GM12892 (cell line): ENCODE results near the gene DEFB126. TPM values are rescaled to one million over a fixed set of nuclear protein-coding genes. Genes with fewer than 3 reads are reported as not detected.
"Not testable (repeated sequence)": the region's sequence is repeated elsewhere in the genome, so short reads cannot be mapped to it uniquely, and the experiment has no call there.

Experiments used
- DNase-seq: peaks from one replicate; pipeline ENCODE4 v3.0.0; 2011; ENCODE audit not compliant: insufficient read length
- FAIRE-seq: peaks from 2 replicates; lab custom pipeline; 2011; peaks lifted over from hg19 to GRCh38; lab: Jason Lieb, UNC
- POLR2A ChIP-seq: IDR thresholded peaks from 2 replicates; pipeline ENCODE4 v1.6.1; 2011; ENCODE audit warnings: low read depth, low read length, control low read depth
- POLR2AphosphoS5 ChIP-seq: IDR thresholded peaks from 2 replicates; pipeline ENCODE4 v1.6.1; 2011; ENCODE audit warnings: low read depth, low read length, control low read depth
- TAF1 ChIP-seq: IDR thresholded peaks from 2 replicates; pipeline ENCODE4 v1.6.1; 2011; ENCODE audit warnings: low read depth, mild to moderate bottlenecking, control low read depth, low read length, borderline replicate concordance
- polyA plus RNA-seq: library from polyadenylated mRNA; unstranded; fragments of >200 nt; gene quantifications from one replicate; pipeline ENCODE4 v1.2.1, GENCODE V29; 2012; ENCODE audit warnings: missing spikeins, inconsistent platforms; ENCODE audit not compliant: missing spikeins

DEFB126 gene, protein sequence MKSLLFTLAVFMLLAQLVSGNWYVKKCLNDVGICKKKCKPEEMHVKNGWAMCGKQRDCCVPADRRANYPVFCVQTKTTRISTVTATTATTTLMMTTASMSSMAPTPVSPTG
- not detected for polyA plus RNA-seq

DNA sequence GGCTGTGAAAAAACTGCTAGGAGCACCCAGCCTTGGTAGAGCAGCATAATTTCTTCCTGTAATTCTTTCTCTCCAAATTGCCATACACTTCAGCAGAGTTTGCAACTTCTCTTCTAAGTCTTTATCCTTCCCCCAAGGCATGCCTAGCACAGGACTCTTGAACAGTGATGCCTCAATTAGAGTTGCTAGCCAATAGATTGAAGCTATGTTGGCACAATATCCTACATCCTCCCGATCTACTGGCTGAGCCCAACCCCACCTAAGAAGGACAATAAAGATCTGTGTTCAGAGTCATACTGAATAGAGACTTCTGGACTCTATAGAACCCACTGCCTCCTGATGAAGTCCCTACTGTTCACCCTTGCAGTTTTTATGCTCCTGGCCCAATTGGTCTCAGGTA is at the start of gene DEFB126:
TSS of gene DEFB126 (plus strand) at position 301 of the 400 bp plus-strand sequence. CDS start at position 340, 39 bp downstream.
- FAIRE-seq = no peak
- DNase-seq = no peak
- no peak for TF ChIP-seq POLR2A
- no peak for TF ChIP-seq POLR2AphosphoS5
- no peak for TF ChIP-seq TAF1

GRCh38 chr20:93641-94040 is 48.7 kb upstream of the DEFB126 start:
- no peak for TF ChIP-seq TAF1
- TF ChIP-seq POLR2AphosphoS5 = no peak
- TF ChIP-seq POLR2A = no peak
- no peak for DNase-seq
- no peak for FAIRE-seq

GRCh38 chr20:95215-95614 is 47.2 kb upstream of the DEFB126 start:
- no peak for TF ChIP-seq TAF1
- no peak for TF ChIP-seq POLR2A
- TF ChIP-seq POLR2AphosphoS5 = no peak
- DNase-seq (no peak), FAIRE-seq (no peak)

GRCh38 chr20:97691-98090 is 44.7 kb upstream of the DEFB126 start:
- not testable (repeated sequence) for DNase-seq, FAIRE-seq

- DNase-seq (no peak), FAIRE-seq (no peak)
- TF ChIP-seq TAF1 (no peak), POLR2AphosphoS5 (no peak)
Measured at GRCh38 chr20:101975-102374, 40.4 kb upstream of the DEFB126 start.

GRCh38 chr20:103456-103855 is 38.9 kb upstream of the DEFB126 start:
- TF ChIP-seq POLR2A (no peak), POLR2AphosphoS5 (no peak), TAF1 (no peak)
- DNase-seq (no peak), FAIRE-seq (no peak)

GRCh38 chr20:112396-112795 is 30.0 kb upstream of the DEFB126 start:
- no peak for TF ChIP-seq TAF1
- no peak for TF ChIP-seq POLR2AphosphoS5
- no peak for TF ChIP-seq POLR2A
- FAIRE-seq = no peak
- no peak for DNase-seq

DNA sequence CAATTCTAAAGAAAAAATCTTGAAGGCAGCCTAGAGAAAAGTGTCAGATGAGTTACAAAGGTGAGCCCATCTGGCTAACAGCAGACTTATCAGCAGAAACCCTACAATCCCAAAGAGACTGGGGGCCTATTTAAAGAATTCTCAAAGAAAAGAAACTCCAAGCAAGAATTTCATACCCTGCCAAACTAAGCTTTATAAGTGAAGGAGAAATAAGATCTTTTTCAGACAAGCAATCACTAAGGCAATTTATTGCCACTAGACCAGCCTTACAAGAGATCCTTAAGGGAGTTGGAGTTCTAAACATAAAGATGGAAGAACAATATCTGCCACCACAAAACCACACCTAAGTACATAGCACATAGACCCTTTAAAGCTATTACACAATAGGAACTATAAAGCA is 24.9 kb upstream of the DEFB126 start:
- no peak for TF ChIP-seq TAF1
- TF ChIP-seq POLR2A = no peak
- TF ChIP-seq POLR2AphosphoS5 = no peak
- no peak for DNase-seq
- FAIRE-seq = no peak

DNA sequence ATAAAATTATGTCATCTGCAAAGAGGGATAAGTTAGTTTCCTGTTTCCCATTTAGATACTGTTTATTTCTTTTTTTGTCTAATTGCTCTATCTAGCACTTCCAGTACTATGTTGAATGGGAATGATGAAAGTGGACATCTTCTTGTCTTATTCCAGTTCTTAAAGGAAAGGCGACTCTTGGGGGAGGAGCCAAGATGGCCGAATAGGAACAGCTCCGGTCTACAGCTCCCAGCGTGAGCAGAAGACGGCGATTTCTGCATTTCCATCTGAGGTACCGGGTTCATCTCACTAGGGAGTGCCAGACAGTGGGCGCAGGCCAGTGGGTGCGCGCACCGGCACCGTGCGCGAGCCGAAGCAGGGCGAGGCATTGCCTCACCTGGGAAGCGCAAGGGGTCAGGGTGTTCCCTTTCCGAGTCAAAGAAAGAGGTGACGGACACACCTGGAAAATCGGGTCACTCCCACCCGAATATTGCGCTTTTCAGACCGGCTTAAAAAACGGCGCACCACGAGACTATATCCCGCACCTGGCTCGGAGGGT is 12.5 kb upstream of the DEFB126 start:
- DNase-seq, FAIRE-seq: not testable (repeated sequence)

GRCh38 chr20:137668-138490 is 4.5 kb upstream of the DEFB126 start:
- DNase-seq = no peak

GRCh38 chr20:145877-146276 is 3.5 kb downstream of the DEFB126 start:
- FAIRE-seq = no peak
- DNase-seq = no peak
- TF ChIP-seq POLR2A (no peak), TAF1 (no peak), POLR2AphosphoS5 (no peak)

More at GRCh38 chr20:137668-138490, 4.5 kb upstream of the DEFB126 start:
- TF ChIP-seq TAF1 (no peak), POLR2AphosphoS5 (no peak), POLR2A (no peak)
- no peak for FAIRE-seq

DNA sequence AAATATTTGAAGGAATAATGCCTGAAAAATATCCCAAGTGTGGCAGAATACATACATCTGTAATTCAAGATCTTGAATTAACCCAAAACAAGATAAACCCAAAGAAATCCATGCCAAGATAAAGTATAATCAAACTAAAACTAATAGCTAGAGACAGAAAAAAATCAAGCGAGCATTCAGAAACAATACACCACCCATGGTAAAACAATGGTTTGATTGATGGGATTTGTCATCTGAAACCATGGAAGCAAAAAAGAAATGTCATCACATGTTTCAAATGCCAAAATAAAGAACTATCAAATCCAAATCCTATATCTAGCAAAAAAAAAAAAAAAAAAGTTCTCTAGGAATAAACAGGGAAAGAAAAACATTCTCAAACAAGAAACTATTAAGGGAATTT is 9.7 kb downstream of the DEFB126 start:
- no peak for TF ChIP-seq POLR2AphosphoS5
- no peak for TF ChIP-seq POLR2A
- no peak for TF ChIP-seq TAF1
- DNase-seq (no peak), FAIRE-seq (no peak)
